OCI-LY3 (cell line): ENCODE measurements around the gene AGAP1.

Source experiments
- EZH2phosphoT487 ChIP-seq: fragments of 200-600 bp; shearing (Covaris generic); IDR thresholded peaks from 2 replicates; pipeline ENCODE4 v1.6.1; 2018; ENCODE audit warnings: antibody characterized with exemption, mixed run types, low read depth
- TF ChIP-seq, protein P1 (sequence below): fragments of 200-600, 300-600 bp; sonication (generic); IDR thresholded peaks from 2 replicates; pipeline ENCODE4 v1.5.1; 2014; ENCODE audit warnings: antibody characterized with exemption, low read length, low read depth

- TF ChIP-seq, protein P1, sequence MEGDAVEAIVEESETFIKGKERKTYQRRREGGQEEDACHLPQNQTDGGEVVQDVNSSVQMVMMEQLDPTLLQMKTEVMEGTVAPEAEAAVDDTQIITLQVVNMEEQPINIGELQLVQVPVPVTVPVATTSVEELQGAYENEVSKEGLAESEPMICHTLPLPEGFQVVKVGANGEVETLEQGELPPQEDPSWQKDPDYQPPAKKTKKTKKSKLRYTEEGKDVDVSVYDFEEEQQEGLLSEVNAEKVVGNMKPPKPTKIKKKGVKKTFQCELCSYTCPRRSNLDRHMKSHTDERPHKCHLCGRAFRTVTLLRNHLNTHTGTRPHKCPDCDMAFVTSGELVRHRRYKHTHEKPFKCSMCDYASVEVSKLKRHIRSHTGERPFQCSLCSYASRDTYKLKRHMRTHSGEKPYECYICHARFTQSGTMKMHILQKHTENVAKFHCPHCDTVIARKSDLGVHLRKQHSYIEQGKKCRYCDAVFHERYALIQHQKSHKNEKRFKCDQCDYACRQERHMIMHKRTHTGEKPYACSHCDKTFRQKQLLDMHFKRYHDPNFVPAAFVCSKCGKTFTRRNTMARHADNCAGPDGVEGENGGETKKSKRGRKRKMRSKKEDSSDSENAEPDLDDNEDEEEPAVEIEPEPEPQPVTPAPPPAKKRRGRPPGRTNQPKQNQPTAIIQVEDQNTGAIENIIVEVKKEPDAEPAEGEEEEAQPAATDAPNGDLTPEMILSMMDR: no peak
- no peak for TF ChIP-seq EZH2phosphoT487
Observed at GRCh38 chr2:235808366-235808765, 314.5 kb downstream of the AGAP1 start.
